PC-9 (cell line): ENCODE data around the gene TWNK. TPM values are rescaled to one million over a fixed set of nuclear protein-coding genes. Genes with fewer than 3 reads are reported as not detected.
A peak's percentile ranks its signal among the peaks of the same experiment; 100 is the strongest.

Source experiments
- BruUV-seq: library from RNA; stranded (reverse); fragments of 400-500 nt; replicated peaks from 2 replicates; lab custom pipeline; 2021; lab: Mats Ljungman, UMichigan
- CTCF ChIA-PET: fragments of 300-600 bp; sonication (Branson Sonifier 250); formaldehyde crosslinking; loops from one replicate; lab custom pipeline; 2022; ENCODE audit warnings: antibody characterized with exemption; lab: Charles Lee
- POLR2A ChIA-PET: fragments of 300-600 bp; sonication (Branson Sonifier 250); formaldehyde crosslinking; loops from one replicate; lab custom pipeline; 2022; ENCODE audit warnings: antibody characterized with exemption; ENCODE audit not compliant: unreplicated experiment; lab: Charles Lee
- DNase-seq, 2 experiments: peaks; one replicate each; pipeline versions ENCODE4 v3.0.0 to v3.0.0-alpha.2; 2015 to 2022; ENCODE audit warnings: mixed read lengths in 1 of 2
- H2AFZ ChIP-seq: fragments of 200-600 bp; sonication (generic); 2 replicates; pipeline ENCODE4 v1.8.1; 2017; ENCODE audit warnings: antibody characterized with exemption
- H3F3A ChIP-seq: fragments of 200-600 bp; sonication (generic); 2 replicates; pipeline ENCODE4 v1.8.1; 2017; ENCODE audit warnings: antibody characterized with exemption, mild to moderate bottlenecking, low read depth; ENCODE audit not compliant: insufficient read depth
- H3K27ac ChIP-seq: fragments of 200-600 bp; sonication (generic); 2 replicates; pipeline ENCODE4 v1.6.1; 2016; ENCODE audit warnings: mixed run types
- H3K27me3 ChIP-seq: fragments of 200-600 bp; sonication (generic); 2 replicates; pipeline ENCODE4 v1.6.1; 2016; ENCODE audit warnings: low read depth, mixed run types; ENCODE audit not compliant: insufficient read depth
- H3K36me3 ChIP-seq: fragments of 200-600 bp; sonication (generic); 2 replicates; pipeline ENCODE4 v1.6.1; 2016; ENCODE audit warnings: low read depth, mixed run types
- H3K4me1 ChIP-seq: fragments of 200-600 bp; sonication (generic); replicated peaks from 2 replicates; pipeline ENCODE4 v1.6.1; 2016; ENCODE audit warnings: mixed run types; ENCODE audit not compliant: insufficient read depth
- H3K4me2 ChIP-seq: fragments of 200-600 bp; sonication (generic); 2 replicates; pipeline ENCODE4 v1.6.1; 2017; ENCODE audit warnings: mixed run types
- H3K4me3 ChIP-seq: fragments of 200-600 bp; sonication (generic); 2 replicates; pipeline ENCODE4 v1.6.1; 2016; ENCODE audit warnings: mixed run types
- H3K79me2 ChIP-seq: fragments of 200-600 bp; sonication (generic); 2 replicates; pipeline ENCODE4 v1.6.1; 2017; ENCODE audit warnings: low read depth, mixed run types
- H3K9me2 ChIP-seq: fragments of 200-600 bp; sonication (generic); 2 replicates; pipeline ENCODE4 v1.8.1; 2017; ENCODE audit warnings: mild to moderate bottlenecking; ENCODE audit not compliant: insufficient read depth
- H3K9me3 ChIP-seq: fragments of 200-600 bp; sonication (generic); 2 replicates; pipeline ENCODE4 v1.8.1; 2016; ENCODE audit warnings: low read depth; ENCODE audit not compliant: insufficient read depth
- H4K20me1 ChIP-seq: fragments of 200-600 bp; sonication (generic); 2 replicates; pipeline ENCODE4 v1.8.1; 2017; ENCODE audit not compliant: insufficient read depth
- EZH2 ChIP-seq: fragments of 200-600 bp; sonication (generic); IDR thresholded peaks from 2 replicates; pipeline ENCODE4 v1.8.0; 2017; ENCODE audit warnings: antibody characterized with exemption, low read depth
- intact Hi-C: fragments of 100-400 bp; cut with micrococcal nuclease; formaldehyde crosslinking; loops from one replicate; pipeline ENCODE4 v1.10.0; 2022; ENCODE audit not compliant: unreplicated experiment
- total RNA-seq: library from RNA; stranded (reverse); gene quantifications from 2 replicates; pipeline ENCODE4 v1.2.3, GENCODE V29; 2021
- TF ChIP-seq, protein P1 (sequence below): fragments of 200-600 bp; sonication (generic); conservative IDR thresholded peaks from 2 replicates; pipeline ENCODE4 v1.6.1; 2017; ENCODE audit warnings: mixed run types, antibody characterized with exemption, mild to moderate bottlenecking, moderate library complexity

TWNK gene
- total RNA-seq, 1 experiment from 2014 or later = 7.9 TPM

DNA sequence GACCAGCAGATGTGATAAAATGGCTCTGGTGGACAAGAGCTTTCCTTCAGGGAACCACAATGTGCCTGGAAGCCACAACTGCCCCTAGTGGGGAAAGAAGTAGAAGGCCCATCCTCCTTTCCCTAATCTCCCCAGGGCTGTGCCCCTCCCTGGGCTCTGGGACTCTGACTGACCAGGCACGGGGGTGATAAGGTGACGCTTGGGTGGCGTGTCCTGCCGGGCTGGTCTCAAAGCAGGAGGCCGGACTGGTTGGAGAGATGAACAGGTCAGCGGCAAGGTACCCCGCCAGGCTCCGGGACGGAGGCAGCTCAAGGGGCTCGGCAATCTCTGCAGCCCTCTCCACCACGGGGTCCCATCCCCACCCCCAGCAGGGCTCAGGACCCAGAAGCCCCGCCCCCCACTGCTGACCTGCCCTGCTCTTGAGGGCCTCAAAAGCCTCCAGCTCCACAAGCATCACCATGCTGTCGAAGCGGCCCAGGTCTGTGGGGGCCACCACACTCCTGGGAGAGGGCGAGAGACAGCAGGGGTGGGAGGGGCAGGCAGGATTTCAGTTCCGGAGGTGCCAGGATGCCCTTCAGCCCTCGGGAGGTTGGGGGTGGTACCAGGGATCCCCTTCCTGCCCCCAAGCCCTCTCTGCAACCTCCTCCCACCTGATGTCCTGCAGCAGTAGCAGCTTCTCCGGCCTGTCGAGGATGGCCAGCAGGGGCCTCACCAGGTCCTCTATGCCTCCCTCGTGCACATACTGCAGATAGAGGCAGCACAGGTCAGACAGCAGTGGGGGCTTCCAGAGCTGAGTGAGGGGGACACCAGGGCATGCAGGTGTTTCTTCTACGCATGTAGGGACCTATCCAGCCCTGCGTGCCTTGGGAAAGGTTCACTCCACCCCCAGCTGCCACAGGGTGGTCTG, 24.4 kb downstream of the TWNK start:
- Histone ChIP-seq H3K4me1 (peaks cover 5% of the 10 kb centered on the region), H3K9me2 (no peaks in the 10 kb centered on the region), H3F3A (peaks cover 13% of the 10 kb centered on the region; the same call in 1 of the 2 replicates), H3K9me3 (no peaks in the 10 kb centered on the region), H3K27ac (no peak overlapping the region), H3K27me3 (no peaks in the 10 kb centered on the region), H3K4me3 (no peak overlapping the region), H3K36me3 (no peaks in the 10 kb centered on the region), H3K79me2 (no peaks in the 10 kb centered on the region), H3K4me2 (no peak overlapping the region), H4K20me1 (no peaks in the 10 kb centered on the region), H2AFZ (no peak overlapping the region)
- no TSS peak for BruUV-seq
- no peak for TF ChIP-seq EZH2
- TF ChIP-seq, protein P1, sequence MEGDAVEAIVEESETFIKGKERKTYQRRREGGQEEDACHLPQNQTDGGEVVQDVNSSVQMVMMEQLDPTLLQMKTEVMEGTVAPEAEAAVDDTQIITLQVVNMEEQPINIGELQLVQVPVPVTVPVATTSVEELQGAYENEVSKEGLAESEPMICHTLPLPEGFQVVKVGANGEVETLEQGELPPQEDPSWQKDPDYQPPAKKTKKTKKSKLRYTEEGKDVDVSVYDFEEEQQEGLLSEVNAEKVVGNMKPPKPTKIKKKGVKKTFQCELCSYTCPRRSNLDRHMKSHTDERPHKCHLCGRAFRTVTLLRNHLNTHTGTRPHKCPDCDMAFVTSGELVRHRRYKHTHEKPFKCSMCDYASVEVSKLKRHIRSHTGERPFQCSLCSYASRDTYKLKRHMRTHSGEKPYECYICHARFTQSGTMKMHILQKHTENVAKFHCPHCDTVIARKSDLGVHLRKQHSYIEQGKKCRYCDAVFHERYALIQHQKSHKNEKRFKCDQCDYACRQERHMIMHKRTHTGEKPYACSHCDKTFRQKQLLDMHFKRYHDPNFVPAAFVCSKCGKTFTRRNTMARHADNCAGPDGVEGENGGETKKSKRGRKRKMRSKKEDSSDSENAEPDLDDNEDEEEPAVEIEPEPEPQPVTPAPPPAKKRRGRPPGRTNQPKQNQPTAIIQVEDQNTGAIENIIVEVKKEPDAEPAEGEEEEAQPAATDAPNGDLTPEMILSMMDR = no peak
- intact Hi-C loops = loop anchor here (5.0 to 10.0 kb wide), 3 partner anchors 124 to 577 kb away; no protein-coding TSS in a partner anchor
- no peak for DNase-seq
- CTCF ChIA-PET = interaction anchor here (1.1 kb wide), 1 partner anchor 13 kb away, joined by 3 read pairs; no protein-coding TSS in a partner anchor
- POLR2A ChIA-PET = interaction anchor here (0.6 to 1.0 kb wide), 2 partner anchors 13 to 19 kb away, joined by 5 to 9 read pairs; partner anchors contain the start of genes PDZD7 and SFXN3

GRCh38 chr10:101012525-101013364, 25.4 kb downstream of the TWNK start:
- POLR2A ChIA-PET = no interaction called here
- intact Hi-C loops = loop anchor here (1.0 to 10.0 kb wide), 4 partner anchors 11 to 578 kb away; no protein-coding TSS in a partner anchor
- CTCF ChIA-PET = no interaction called here

More at GRCh38 chr10:101012525-101013364, 25.4 kb downstream of the TWNK start:
- TF ChIP-seq, protein P1 = peak; percentile 78
- TF ChIP-seq EZH2 = no peak
- Histone ChIP-seq H3K4me3 (no peak overlapping the region), H3F3A (peaks cover 13% of the 10 kb centered on the region; the same call in 1 of the 2 replicates), H3K27ac (no peak overlapping the region), H3K9me3 (no peaks in the 10 kb centered on the region), H3K9me2 (no peaks in the 10 kb centered on the region), H3K36me3 (no peaks in the 10 kb centered on the region), H3K4me2 (0 out of 2 replicates have a peak overlapping the region, but pooled peaks have one; percentile 6), H3K4me1 (peaks cover 5% of the 10 kb centered on the region), H2AFZ (no peak overlapping the region), H3K79me2 (no peaks in the 10 kb centered on the region), H4K20me1 (no peaks in the 10 kb centered on the region), H3K27me3 (no peaks in the 10 kb centered on the region)
- BruUV-seq = no TSS peak
- DNase-seq = peak; percentile 67 to 76
